AG20443 (cell line): ENCODE data around the gene ZNF462.

Source experiments
- DNase-seq: peaks from one replicate; pipeline ENCODE4 v3.0.0; 2012; ENCODE audit warnings: low spot score, mixed read lengths

The ZNF462 gene

DNA sequence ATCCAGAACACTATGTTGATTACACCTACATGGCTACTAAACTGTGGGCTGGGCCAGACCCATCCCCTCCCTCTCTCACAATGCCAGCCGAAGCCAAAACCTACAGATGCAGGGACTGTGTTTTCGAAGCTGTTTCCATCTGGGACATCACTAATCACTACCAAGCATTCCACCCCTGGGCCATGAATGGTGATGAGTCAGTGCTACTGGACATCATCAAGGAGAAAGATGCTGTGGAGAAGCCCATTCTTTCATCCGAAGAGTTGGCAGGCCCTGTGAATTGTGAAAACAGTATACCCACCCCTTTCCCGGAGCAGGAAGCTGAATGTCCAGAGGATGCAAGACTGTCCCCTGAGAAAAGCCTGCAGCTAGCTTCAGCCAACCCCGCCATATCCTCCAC lies 65.0 kb downstream of the ZNF462 start:
- DNase-seq: peak; percentile 24

DNA sequence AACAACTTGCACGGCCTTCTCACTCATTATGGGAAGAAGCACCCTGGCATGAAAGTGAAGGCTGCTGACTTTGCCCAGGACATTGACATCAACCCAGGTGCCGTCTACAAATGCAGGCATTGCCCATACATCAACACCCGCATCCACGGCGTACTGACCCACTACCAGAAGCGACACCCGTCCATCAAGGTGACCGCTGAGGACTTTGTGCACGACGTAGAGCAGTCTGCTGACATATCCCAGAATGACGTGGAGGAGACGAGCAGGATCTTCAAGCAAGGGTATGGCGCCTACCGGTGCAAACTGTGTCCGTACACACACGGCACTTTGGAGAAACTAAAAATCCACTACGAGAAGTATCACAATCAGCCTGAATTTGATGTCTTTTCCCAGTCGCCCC lies 65.4 kb downstream of the ZNF462 start:
- DNase-seq: no peak

DNA sequence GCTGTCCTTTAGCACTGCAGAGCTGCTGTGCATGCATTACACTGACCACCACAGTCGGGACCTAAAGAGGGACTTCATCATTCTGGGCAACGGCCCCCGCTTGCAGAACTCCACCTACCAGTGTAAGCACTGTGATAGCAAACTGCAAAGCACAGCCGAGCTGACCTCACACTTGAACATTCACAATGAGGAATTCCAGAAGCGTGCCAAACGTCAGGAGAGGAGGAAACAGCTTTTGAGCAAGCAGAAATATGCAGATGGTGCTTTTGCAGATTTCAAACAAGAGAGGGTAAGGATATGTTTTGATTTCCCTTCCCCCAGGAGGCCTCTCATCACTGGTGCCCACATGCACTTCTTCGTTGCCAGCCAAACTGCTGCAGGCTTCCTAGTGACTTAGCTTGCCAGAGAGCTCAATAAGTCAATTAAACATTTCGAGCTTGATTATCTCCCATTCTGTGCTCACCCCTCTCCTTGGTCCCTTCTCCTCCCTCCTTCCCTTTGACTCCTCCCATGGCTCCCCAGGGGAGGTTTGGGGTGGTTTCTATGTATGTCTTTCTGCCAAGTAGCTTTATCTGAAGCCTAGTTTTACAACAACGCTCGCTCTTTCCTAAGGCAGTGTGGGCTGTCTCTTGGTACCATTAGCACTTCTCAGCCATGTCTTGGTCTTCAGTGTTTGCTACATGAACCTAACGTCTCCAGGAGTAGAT lies 66.7 kb downstream of the ZNF462 start:
- no peak for DNase-seq

DNA sequence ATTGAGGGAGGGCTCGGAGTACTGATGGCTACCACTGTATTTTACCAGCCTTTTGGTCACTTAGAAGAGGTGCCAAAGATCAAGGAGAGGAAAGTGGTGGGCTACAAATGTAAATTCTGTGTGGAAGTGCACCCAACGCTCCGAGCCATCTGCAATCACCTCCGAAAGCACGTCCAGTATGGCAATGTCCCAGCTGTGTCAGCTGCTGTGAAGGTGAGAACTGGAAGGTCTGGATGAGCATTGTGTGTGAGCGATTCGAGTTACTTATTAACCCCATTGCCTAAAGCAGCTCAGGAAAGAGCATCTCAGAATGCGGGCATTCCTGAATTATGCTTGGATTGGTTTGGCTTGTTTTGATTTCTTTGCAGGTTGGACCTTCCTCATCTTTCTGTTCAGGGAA lies 67.5 kb downstream of the ZNF462 start:
- DNase-seq: no peak

DNA sequence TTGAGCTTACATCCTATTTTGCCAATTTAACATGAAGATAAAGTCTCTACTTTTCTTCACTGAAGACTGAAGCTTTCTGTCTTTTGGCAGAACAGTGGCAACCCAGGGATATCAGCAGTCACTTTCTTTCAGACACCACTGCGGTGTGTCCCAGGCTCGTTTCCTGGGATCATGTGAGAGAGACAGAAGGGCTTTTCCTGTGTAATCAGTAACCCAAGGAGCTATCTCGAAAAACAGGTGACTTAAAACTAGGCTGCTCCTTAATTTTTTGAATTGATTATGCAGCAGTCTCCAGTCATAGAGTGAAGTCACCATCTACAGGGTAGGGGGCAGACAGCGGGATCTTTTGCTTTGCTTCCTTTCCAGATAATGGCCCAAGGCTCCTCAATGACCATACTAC lies 68.5 kb downstream of the ZNF462 start:
- no peak for DNase-seq

DNA sequence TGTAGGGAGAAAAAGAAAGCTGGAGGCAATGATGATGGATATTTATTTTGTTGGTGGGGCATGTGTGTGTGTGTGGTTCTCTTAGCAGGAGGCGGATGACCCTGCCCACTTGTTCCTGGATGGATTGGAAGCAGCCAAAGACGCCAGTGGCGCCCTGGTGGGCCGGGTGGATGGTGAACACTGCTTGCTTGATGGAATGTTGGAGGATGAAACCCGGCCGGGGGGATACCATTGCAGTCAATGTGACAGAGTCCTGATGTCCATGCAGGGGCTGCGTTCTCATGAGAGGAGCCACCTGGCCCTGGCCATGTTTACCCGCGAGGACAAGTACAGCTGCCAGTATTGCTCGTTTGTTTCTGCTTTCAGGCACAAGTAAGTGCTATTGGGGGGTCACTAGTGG lies 69.2 kb downstream of the ZNF462 start:
- DNase-seq: no peak

DNA sequence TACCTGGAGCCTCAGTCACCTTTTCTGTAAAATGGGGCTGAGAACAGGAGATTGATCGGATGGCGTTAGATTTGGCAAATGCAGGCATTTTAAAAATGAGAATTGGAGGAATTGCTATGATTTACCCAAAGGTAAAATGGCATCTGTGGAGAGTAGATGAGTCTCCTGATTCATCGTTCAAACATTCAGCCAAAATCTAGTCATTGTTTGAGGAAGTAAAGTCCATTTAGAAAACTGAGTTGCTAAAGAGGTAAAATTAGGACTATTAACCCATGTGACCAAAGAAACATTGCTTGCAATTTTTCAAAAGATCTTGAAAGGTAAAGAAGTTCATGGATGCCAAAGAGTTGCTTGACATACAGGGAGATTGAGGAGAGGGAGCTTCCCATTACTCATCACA lies 69.7 kb downstream of the ZNF462 start:
- DNase-seq: no peak

DNA sequence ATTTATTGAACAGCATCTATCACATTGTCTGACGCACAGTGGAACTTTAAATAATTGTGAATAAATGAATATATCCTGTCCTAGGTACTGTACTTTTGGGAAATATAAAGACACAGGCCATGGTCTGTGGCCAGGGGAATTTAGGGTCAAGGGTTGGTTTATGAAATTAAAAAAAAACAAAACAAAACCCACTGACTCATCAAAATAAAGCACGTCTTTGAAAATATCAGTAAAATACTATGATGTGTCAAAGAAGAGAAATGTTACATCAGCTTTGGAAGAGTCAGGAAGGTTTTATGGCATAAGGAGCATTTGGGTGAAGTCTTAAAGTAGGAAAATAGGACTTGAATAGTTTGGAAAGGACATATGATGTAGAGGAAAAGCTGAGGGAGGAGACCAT lies 70.5 kb downstream of the ZNF462 start:
- no peak for DNase-seq

DNA sequence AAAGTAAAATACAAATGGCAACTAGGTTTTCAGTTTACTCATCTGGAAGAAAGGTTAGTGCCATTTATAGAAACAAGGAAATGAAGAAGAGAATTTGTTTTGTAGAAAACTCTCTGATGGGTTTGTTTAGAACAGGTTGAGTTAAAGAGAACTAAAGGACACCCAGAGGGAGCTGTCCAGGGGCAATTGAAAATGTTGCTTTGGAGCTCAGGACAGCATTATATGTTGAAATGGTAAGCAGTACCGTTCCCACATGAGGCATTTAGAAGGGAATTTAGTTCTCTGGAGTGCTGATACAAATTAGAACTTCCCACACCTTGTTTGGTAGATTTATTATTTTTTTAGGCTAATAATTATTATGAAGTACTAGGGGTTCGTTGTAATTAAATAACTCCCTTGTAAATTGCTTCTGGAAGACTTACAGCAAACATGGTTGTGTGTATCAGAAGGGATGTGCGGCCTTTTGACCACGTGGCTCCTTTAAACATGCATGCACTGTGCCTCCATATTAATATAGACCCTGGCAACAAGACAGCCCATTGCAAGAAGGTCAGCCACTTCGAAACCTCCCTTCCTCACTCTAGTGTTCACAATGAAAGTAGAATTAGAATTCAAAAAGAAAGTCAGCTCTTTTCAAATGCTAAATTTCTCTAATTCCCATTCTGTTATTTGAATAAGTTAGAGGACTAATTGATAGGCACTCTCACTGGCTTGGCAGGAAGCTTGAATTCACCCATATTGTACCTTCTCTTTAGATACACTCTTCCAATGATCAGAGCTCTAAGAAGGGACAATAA lies 71.7 kb downstream of the ZNF462 start:
- no peak for DNase-seq

DNA sequence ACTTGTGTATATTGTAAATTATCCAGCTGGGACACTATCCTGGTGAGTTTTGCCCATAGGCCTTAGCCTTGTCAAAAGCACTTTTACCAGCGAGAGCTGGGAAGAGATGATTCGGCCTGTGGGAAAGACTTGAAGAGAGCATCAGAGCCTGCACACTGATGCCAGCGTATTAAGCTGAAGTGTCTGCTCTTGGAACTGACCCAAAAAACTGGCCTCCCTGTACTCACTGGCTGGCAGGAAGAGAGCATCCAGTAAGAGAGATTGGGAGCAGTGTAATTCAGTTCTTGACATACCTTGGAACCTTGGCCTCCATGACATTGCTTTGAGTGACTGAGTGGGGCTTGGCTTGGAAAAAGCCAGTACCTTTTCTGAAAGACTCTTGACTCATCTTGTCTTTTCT lies 73.7 kb downstream of the ZNF462 start:
- DNase-seq: no peak

DNA sequence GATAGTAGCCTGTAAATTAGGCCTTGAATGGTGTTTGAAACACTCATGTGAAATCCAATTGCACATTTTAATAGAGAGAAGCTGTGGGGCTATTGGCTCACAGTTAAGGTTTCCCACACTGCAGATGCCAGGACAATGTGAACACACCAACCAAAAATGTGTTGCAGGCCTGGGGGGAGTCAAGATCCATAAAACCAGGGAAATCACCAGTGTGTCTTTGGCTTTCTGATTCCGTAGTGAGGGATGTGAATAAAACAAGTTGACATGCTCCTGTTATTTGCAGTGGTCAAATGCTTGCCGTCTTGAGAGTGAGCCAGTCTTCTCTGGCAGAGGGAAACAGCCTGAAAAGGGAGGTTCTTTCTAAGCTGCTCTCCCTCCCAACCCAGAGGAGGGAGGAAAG lies 79.0 kb downstream of the ZNF462 start:
- DNase-seq: peak; percentile 59

DNA sequence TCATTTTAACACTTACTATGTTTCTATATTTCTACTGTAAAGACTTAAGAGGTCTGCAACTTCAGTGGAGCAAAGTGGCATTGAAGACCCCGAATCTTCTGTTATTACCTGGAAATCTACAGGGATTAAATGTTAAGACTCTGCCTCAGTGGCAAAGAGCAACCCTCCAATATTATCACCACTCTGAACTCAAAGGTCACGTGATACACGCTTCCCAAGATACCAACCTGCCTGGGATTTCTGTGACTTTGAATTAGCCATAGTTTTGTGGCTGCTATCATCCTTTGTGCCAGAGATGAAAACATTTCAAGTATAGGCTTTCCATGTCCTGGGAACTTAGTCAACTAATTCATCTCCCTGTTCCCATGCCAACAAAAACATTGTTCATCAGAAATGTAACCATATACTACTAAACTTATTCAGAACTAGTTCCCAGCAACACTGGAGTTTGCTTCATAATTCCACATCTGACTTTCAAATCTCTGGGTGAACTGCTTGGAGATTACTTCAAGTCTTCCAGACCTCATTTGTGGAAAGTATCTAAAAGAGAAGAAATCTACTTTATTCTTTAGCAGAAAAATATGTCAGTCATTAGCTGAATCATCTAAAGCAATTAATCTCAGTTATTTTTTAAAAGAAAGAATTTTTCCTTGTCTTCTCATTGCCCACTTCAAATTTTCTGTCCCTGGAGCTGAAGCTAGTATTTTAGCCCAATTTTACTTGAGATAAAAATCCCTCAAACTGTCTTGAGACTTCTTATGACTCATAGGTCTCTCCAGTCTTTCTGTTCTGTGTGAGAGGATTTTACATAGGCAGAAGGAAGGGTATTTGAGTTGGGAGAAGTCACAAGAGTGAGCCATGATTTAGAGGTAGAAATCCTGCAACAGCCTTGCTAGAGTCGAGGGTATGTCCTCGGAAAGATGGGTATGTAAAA lies 83.0 kb downstream of the ZNF462 start:
- DNase-seq: peak; percentile 35

DNA sequence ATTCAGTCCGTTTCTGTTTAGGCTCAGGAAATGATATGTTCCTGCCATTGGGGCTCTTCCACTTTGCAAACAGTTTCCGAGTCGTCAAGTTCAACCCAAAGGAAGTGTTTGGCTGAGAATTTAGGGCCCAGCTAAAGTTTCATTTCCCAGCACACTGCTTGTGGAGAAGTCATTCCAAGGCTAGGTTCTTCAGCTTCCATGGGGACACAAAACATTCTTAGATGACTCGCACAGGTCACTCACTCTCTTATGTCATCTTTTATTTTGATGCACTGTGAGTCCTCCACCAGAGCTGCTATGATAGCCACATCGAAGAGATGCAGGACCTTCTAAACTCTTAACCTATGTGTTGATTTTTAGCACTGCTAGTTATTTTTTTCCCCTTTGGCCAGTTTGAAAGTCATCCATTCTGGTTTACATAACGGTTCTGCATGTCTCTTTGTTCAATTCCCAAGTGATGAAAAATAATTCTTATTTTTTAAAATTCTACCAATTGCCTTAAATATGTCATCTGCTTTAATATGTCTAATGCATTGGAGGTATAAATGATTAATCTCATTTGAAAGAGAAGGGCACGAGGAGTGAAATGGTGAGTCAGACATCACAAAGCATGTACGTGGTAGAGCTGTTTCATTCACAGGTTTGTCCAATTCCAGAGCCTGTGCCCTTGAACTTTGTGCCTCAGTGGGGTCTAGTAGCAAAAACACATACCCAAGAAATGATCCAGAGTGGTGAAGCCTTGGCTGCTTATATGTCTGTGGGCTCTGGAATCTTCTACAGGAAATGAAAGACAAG lies 84.3 kb downstream of the ZNF462 start:
- DNase-seq: no peak

DNA sequence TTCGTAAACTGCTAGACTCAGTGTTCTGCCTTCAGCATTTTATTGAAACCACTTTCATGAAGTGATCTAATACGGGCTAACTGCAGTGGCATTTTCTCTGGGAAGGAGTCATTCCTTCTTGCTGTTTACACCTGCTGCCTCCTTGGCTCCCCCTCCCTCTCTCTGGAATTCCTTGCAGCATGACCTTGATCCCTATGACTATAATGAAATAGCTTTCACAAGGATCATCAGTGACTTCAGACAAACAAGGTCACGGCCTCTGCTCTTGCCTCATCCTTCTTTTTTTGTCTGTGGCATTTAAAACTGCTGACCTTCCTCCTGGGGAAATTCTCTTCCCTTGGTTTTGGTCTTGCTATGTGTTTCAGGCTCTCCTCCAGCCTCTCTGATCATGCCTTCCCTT lies 90.2 kb downstream of the ZNF462 start:
- DNase-seq: peak; percentile 66

DNA sequence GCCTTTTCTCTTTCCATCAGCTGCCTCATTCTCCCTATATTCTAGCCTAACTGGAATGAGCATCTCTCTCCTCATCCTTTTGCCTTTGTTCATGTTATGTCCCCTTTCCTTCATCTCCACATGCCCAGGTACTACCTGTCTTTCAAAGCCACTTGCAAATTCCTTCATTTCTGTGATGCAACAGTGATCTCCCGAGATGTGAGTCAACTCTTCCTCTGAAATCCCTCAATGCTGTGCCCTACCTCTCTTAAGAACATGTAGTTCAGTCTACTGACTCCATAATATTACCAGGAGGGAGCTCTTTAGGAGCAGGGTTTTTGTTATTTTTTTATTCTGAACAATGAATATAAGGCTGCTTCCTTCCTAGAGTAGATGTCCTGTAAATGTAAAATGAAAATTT lies 91.6 kb downstream of the ZNF462 start:
- no peak for DNase-seq

DNA sequence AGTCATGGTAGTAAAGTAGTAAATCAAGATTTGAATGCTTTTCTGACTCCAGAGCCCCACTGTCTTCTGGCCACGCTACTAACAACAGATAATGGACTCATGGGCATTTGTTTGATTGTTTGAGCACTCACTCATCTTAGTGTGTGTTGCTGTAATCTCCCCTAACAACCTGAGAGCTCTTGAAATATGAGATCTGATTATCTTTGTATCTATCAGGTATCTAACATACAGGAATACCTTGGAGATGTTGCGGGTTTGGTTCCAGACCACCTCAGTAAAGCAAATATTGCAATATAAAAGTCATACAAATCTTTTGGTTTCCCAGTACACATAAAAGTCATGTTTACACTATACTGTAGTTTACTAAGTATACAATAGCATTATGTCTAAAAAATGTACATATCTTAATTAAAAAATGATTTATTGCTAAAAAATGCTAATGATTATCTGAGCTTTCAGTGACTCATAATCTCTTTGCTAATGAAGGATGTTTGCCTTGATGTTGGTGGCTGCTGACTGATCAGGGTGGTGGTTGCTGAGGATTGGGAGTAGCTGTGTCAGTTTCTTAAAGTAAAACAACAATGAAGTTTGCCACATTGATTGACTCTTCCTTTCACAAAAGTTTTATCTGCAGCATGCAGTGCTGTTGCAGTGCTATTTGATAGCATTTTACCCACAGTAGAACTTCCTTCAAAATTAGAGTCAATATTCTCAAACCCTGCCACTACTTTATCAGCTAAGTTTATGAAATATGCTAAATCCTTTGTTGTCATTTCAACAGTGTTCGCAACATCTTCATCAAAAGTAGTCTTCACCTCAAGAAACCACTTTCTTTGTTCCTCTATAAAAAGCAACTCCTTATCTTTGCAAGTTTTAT lies 92.2 kb downstream of the ZNF462 start:
- no peak for DNase-seq

DNA sequence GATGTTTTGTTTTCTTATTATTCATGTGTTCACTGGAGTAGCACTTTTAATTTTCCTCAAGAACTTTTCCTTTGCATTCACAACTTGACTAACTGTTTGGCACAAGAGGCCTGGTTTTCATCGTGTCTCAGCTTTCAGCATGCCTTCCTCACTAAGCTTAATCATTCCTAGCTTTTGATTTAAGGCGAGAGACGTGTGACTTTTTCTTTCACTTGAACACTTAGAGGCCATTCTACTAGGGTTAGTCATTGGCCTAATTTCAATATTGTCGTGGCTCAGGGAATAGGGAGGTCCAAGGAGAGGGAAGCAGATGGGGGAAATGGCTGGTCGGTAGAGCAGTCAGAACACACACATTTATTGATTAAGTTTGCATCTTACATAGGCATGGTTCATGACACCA lies 94.0 kb downstream of the ZNF462 start:
- DNase-seq: peak; percentile 28

DNA sequence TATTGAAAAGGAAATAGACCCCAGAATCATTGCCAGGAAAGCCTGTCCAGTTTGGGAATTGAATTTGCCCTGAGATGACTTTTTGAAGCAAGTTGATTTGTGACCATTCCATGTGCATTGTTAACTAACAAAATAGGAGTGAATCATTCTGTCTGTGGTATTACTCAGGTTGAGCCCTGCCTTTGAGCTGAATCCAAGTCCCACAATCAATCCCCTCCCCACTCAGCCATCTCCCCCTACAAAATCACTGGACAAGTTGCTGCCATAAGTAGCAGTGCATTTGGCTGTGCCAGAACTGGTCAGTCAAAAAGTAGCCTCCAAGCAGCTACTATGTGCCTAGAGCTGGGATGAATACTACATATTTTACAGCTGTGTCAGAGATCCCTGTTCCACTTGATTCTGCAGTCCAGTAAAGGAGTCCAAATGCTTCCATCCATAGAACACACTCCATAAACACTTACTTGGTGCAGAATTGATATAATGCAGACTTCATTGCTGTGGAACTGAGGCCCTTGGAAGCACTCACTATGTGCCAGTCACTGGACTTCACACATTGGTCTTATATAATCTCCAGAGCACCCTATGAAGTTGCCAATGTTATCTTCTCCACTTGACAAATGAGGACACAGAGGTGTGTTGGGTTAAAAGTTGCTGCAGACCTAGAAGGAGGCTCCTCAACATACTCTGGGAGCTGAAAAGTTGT lies 96.1 kb downstream of the ZNF462 start:
- peak; percentile 44 for DNase-seq

DNA sequence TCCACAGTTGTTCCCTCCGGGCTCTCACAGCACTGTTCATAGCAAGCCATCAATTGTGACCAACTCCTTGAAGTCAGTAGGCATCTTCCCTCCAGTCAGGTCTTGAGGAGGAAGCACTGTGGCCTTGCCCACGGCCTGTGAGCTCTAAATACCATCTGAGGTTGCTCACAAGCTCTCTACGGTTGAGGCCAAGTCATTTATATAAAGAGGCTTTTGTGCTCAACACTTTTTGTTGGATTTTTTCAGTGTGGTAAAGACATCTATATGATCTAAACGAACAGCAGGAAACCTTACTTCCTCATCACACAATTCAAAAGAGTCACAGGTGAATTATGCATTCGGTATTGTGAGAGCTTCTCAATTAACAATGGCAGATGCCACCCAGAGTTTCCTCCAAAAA lies 97.3 kb downstream of the ZNF462 start:
- DNase-seq: no peak

DNA sequence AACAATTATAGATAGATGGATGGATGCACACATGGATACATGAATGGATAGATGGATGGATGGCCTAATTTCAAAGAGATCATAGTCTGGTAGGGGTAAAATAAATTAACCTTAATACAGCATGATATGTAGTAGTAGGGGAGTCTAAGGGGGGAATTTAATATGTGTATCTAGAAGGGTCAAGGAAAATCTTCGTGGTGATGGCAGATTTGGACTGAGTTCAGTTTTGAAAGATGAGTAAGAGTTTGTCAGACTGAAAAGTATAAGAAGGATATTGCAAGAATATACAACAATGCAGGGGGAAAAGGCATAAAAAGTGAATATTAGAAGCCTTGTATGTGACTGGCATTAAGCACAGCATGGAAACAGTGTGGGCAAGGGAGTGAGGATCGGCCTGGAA lies 98.7 kb downstream of the ZNF462 start:
- DNase-seq: no peak
